ENCODE results near the gene KCND1.

GRCh38 chrX:48948589-48948988 is 23.1 kb downstream of the KCND1 start:
- TF ChIP-seq CTCF (IDR thresholded peaks at IDR 0.05) = no peak
- no peak for TF ChIP-seq ZFX (IDR thresholded peaks at IDR 0.05; ENCODE audit: borderline replicate concordance)

Measured in 22Rv1 (cell line).